K562 (cell line): ENCODE measurements around the gene DHRS13. TPM values are rescaled to one million over a fixed set of nuclear protein-coding genes. Genes with fewer than 3 reads are reported as not detected.
A peak's percentile ranks its signal among the peaks of the same experiment; 100 is the strongest.

ENCODE experiments used
- ARHGAP35 ChIP-seq: fragments of 450-650 bp; IDR thresholded peaks from 2 replicates; pipeline ENCODE4 v1.6.1; 2018; ENCODE audit not compliant: partially characterized antibody
- DNMT1 ChIP-seq: fragments of 450-650 bp; IDR thresholded peaks from 2 replicates; pipeline ENCODE4 v1.6.1; 2016; ENCODE audit warnings: antibody characterized with exemption, mild to moderate bottlenecking
- E2F5 ChIP-seq: sonication (generic); formaldehyde crosslinking; IDR thresholded peaks from 2 replicates; pipeline ENCODE4 v1.8.0; 2022; ENCODE audit warnings: mild to moderate bottlenecking, missing genetic modification reagents
- ELF2 ChIP-seq: fragments of 250-450 bp; sonication (Bioruptor Pico); IDR thresholded peaks from 2 replicates; pipeline ENCODE4 v1.5.0; 2021; ENCODE audit warnings: mild to moderate bottlenecking
- HMGN3 ChIP-seq: IDR thresholded peaks from 2 replicates; pipeline ENCODE4 v1.6.1; 2011; ENCODE audit warnings: borderline replicate concordance, low read depth, mild to moderate bottlenecking, mixed read lengths, low read length; ENCODE audit not compliant: insufficient read length; ENCODE audit errors: extremely low read depth
- JUND ChIP-seq, 2 experiments: IDR thresholded peaks; 2 replicates in 1 of 2; 3 replicates in 1 of 2; pipeline ENCODE4 v1.6.1; 2011; ENCODE audit warnings: borderline replicate concordance in 2 of 2, low read depth in 2 of 2, low read length in 2 of 2, improper control_type of control experiment in 1 of 2, missing biosample characterization in 1 of 2, missing genetic modification characterization in 1 of 2, missing genetic modification reagents in 1 of 2
- KLF13 ChIP-seq: fragments of 450-650 bp; IDR thresholded peaks from 2 replicates; pipeline ENCODE4 v1.6.1; 2016; ENCODE audit warnings: missing genetic modification characterization, low read depth, mild to moderate bottlenecking, missing compliant biosample characterization, moderate library complexity, borderline replicate concordance
- MED1 ChIP-seq: sonication (generic); formaldehyde crosslinking; IDR thresholded peaks from 2 replicates; pipeline ENCODE4 v1.8.1; 2023; ENCODE audit warnings: missing genetic modification reagents, borderline replicate concordance
- MYBL2 ChIP-seq, 2 experiments: fragments of 450-650 bp in 1 of 2; sonication (generic) in 1 of 2; formaldehyde crosslinking in 1 of 2; IDR thresholded peaks; 2 replicates each; pipeline versions ENCODE4 v1.6.1 to v1.8.1; 2017 to 2022; ENCODE audit warnings: borderline replicate concordance in 1 of 2, inconsistent platforms in 1 of 2, low read depth in 1 of 2, mild to moderate bottlenecking in 1 of 2, missing genetic modification reagents in 1 of 2, moderate library complexity in 1 of 2
- NFRKB ChIP-seq: fragments of 450-650 bp; IDR thresholded peaks from 2 replicates; pipeline ENCODE4 v1.6.1; 2016; ENCODE audit warnings: low read depth
- PYGO2 ChIP-seq: fragments of 450-650 bp; IDR thresholded peaks from 2 replicates; pipeline ENCODE4 v1.6.1; 2016; ENCODE audit warnings: mild to moderate bottlenecking, missing genetic modification characterization, moderate library complexity, missing compliant biosample characterization
- SNIP1 ChIP-seq: fragments of 450-650 bp; IDR thresholded peaks from 2 replicates; pipeline ENCODE4 v1.7.1; 2017; ENCODE audit warnings: low read depth, mild to moderate bottlenecking
- ZNF354B ChIP-seq: fragments of 250-450 bp; sonication (Bioruptor Pico); IDR thresholded peaks from 2 replicates; pipeline ENCODE4 v1.4.0; 2020
- ZNF511 ChIP-seq: sonication (generic); formaldehyde crosslinking; IDR thresholded peaks from 2 replicates; pipeline ENCODE4 v1.8.0; 2022; ENCODE audit warnings: mild to moderate bottlenecking, missing genetic modification reagents
- ZNF76 ChIP-seq: fragments of 250-450 bp; sonication (Bioruptor Pico); IDR thresholded peaks from 2 replicates; pipeline ENCODE4 v1.4.0; 2020; ENCODE audit warnings: mild to moderate bottlenecking, moderate library complexity, borderline replicate concordance
- polyA plus RNA-seq, 8 experiments: library from polyadenylated mRNA; depleted of rRNA in 4 of 8; stranded (reverse) in 5 of 8; unstranded in 3 of 8; fragments of >200 nt; fragmentation: Nextera tagmentation in 2 of 8; fragmentation: Illumina TruSeq in 1 of 8; extraction: Ambion mirVana in 2 of 8; extraction: Trizol in 1 of 8; gene quantifications; 2 replicates each; pipeline versions ENCODE4 v1.2.1 to v1.2.3, GENCODE V29; 2011 to 2014; ENCODE audit warnings: inconsistent platforms in 1 of 8, missing spikeins in 1 of 8
- total RNA-seq, 7 experiments: library from RNA; depleted of rRNA in 6 of 7; stranded (reverse); fragments of >200 nt in 6 of 7; fragmentation: Illumina TruSeq in 2 of 7; extraction: Trizol in 2 of 7; gene quantifications; 2 replicates each; pipeline versions ENCODE4 v1.2.1 to v1.2.3, GENCODE V29; 2011 to 2021; ENCODE audit warnings: low replicate concordance in 1 of 7
- TF ChIP-seq, protein P1 (sequence below): fragments of 450-650 bp; formaldehyde crosslinking; IDR thresholded peaks from 2 replicates; pipeline ENCODE4 v1.4.0; 2022; ENCODE audit warnings: missing genetic modification characterization
- TF ChIP-seq, protein P2 (sequence below): fragments of 250-450 bp; sonication (Bioruptor Pico); IDR thresholded peaks from 2 replicates; pipeline ENCODE4 v1.9.0; 2021; ENCODE audit warnings: mild to moderate bottlenecking, inconsistent platforms
- TF ChIP-seq, protein P3 (sequence below): IDR thresholded peaks from 2 replicates; pipeline ENCODE4 v1.6.1; 2012; ENCODE audit warnings: low read depth, low read length, improper control_type of control experiment, borderline replicate concordance

Gene DHRS13
- total and polyA plus RNA-seq, 9 of the 15 experiments (the other 6 are each of a cell fraction or from before 2014, with no cell fraction given), result 0.32 to 52.3 (median 34.3) TPM; not detected in 1

GRCh38 chr17:28951991-28952975, 49.4 kb upstream of the DHRS13 start (continued):
- no peak for TF ChIP-seq ZNF511 (CRISPR knock-in tag)
- TF ChIP-seq PYGO2, result no peak
- TF ChIP-seq ARHGAP35, result peak; percentile 94
- TF ChIP-seq MED1 (CRISPR knock-in tag), result no peak
- TF ChIP-seq DNMT1, result 0 out of 2 replicates have a peak, but pooled peaks have one; percentile 51
- TF ChIP-seq ELF2 (CRISPR knock-in tag), result no peak
- no peak for TF ChIP-seq HMGN3
- TF ChIP-seq, protein P1, sequence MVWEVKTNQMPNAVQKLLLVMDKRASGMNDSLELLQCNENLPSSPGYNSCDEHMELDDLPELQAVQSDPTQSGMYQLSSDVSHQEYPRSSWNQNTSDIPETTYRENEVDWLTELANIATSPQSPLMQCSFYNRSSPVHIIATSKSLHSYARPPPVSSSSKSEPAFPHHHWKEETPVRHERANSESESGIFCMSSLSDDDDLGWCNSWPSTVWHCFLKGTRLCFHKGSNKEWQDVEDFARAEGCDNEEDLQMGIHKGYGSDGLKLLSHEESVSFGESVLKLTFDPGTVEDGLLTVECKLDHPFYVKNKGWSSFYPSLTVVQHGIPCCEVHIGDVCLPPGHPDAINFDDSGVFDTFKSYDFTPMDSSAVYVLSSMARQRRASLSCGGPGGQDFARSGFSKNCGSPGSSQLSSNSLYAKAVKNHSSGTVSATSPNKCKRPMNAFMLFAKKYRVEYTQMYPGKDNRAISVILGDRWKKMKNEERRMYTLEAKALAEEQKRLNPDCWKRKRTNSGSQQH (CRISPR knock-in tag), result no peak
- TF ChIP-seq SNIP1, result no peak
- no peak for TF ChIP-seq E2F5 (CRISPR knock-in tag)
- TF ChIP-seq ZNF76, result no peak
- TF ChIP-seq JUND (IDR thresholded peaks at IDR 0.05; ENCODE audit: borderline replicate concordance, low read depth, low read length), result peak; percentile 79; the same call in 1 of the 2 replicates
- TF ChIP-seq JUND (tag; IDR thresholded peaks at IDR 0.05; ENCODE audit: borderline replicate concordance, low read depth, low read length), result peak; percentile 76; the same call in 1 of the 3 replicates
- peak; percentile 91 for TF ChIP-seq KLF13
- TF ChIP-seq ZNF354B (CRISPR knock-in tag), result no peak
- no peak for TF ChIP-seq MYBL2 (IDR thresholded peaks at IDR 0.05; ENCODE audit: low read depth)
- TF ChIP-seq MYBL2 (CRISPR knock-in tag; IDR thresholded peaks at IDR 0.05; ENCODE audit: borderline replicate concordance), result no peak
- TF ChIP-seq NFRKB, result peak; percentile 99
- TF ChIP-seq, protein P2, sequence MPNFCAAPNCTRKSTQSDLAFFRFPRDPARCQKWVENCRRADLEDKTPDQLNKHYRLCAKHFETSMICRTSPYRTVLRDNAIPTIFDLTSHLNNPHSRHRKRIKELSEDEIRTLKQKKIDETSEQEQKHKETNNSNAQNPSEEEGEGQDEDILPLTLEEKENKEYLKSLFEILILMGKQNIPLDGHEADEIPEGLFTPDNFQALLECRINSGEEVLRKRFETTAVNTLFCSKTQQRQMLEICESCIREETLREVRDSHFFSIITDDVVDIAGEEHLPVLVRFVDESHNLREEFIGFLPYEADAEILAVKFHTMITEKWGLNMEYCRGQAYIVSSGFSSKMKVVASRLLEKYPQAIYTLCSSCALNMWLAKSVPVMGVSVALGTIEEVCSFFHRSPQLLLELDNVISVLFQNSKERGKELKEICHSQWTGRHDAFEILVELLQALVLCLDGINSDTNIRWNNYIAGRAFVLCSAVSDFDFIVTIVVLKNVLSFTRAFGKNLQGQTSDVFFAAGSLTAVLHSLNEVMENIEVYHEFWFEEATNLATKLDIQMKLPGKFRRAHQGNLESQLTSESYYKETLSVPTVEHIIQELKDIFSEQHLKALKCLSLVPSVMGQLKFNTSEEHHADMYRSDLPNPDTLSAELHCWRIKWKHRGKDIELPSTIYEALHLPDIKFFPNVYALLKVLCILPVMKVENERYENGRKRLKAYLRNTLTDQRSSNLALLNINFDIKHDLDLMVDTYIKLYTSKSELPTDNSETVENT, result no peak
- TF ChIP-seq, protein P3, sequence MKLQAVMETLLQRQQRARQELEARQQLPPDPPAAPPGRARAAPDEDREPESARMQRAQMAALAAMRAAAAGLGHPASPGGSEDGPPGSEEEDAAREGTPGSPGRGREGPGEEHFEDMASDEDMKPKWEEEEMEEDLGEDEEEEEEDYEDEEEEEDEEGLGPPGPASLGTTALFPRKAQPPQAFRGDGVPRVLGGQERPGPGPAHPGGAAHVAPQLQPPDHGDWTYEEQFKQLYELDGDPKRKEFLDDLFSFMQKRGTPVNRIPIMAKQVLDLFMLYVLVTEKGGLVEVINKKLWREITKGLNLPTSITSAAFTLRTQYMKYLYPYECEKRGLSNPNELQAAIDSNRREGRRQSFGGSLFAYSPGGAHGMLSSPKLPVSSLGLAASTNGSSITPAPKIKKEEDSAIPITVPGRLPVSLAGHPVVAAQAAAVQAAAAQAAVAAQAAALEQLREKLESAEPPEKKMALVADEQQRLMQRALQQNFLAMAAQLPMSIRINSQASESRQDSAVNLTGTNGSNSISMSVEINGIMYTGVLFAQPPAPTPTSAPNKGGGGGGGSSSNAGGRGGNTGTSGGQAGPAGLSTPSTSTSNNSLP, result no peak
